Measurements from ENCODE around the gene NUP188.

NUP188 gene

DNA sequence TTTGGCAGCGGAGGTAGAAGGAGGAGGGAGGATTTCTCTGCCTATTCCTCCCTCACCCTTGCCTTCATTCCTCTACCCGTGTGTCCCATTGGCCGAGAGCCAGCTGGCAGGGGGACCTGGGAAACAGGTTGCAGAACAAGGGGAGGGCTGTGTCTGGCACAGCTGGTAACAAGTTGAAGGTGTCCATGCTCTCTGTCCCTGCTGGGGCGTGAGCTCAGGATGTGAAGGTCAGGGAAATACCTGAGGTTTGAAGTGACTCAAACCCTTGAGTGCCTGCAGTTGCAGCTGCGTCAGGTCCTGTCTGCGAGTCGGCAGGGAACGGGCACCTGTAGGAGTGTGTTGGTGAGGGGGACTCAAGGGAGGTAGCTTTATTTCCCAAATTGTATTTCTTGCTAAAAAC lies 105.1 kb downstream of the NUP188 start:
- TF ChIP-seq, protein P1, sequence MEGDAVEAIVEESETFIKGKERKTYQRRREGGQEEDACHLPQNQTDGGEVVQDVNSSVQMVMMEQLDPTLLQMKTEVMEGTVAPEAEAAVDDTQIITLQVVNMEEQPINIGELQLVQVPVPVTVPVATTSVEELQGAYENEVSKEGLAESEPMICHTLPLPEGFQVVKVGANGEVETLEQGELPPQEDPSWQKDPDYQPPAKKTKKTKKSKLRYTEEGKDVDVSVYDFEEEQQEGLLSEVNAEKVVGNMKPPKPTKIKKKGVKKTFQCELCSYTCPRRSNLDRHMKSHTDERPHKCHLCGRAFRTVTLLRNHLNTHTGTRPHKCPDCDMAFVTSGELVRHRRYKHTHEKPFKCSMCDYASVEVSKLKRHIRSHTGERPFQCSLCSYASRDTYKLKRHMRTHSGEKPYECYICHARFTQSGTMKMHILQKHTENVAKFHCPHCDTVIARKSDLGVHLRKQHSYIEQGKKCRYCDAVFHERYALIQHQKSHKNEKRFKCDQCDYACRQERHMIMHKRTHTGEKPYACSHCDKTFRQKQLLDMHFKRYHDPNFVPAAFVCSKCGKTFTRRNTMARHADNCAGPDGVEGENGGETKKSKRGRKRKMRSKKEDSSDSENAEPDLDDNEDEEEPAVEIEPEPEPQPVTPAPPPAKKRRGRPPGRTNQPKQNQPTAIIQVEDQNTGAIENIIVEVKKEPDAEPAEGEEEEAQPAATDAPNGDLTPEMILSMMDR (IDR thresholded peaks at IDR 0.05; ENCODE audit: extremely low read depth, missing control alignments) = no peak
- no peak for DNase-seq (ENCODE audit: low spot score)

DNA sequence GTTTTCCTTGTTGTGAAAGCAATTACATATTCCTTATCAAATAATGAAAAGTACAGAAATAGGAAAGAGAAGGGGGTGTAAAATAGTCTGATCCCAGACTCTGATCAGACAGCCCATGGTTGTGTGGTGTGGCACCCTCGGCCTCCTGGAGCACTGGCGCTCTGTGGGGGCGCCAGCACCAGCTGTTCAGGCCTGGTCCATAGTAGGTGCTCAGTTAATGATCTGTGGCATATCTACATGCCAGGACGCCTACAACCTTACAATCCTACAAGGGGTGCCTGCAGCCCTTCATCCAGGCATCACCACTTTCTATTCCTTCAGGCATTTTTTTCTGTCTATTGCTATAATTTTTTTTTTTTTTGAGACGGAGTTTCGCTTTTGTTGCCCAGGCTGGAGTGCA lies 105.5 kb downstream of the NUP188 start:
- TF ChIP-seq, protein P1 (IDR thresholded peaks at IDR 0.05; ENCODE audit: extremely low read depth, missing control alignments) = no peak
- DNase-seq (ENCODE audit: low spot score) = no peak

DNA sequence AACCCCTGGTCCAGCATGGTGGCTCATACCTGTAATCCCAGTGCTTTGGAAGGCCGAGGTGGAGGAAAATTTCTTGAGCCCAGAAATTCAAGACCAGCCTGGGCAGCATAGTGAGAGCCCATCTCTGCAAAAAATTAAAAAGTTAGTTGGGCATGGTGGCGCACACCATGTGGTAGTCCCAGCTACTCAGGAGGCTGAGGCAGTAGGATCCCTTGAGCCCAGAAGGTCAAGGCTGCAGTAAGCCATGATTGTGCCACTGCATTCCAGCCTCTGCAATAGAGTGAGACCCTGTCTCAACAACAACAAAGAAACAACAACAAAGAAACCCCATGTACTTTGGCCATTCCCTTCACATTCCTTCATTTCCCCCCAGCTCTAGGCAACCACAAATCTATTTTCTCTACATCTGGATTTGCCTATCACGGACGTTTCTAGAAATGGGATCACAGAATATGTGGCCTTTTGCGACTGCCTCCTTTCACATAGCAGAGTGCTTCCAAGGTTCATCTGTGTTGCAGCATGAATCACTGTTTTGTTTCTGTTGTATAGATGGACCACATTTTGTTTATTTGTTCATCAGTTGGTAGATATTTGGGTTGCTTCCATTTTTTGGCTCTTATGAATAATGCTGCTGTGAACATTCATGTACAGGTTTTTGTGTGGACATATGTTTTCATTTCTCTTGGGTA lies 106.8 kb downstream of the NUP188 start:
- no peak for DNase-seq (ENCODE audit: low spot score)

More for the DNA sequence above, 106.8 kb downstream of the NUP188 start:
- TF ChIP-seq, protein P1 (IDR thresholded peaks at IDR 0.05; ENCODE audit: extremely low read depth, missing control alignments) = no peak

Measured in GM20000 (cell line).